Measurements from ENCODE around the gene MRPS9.

Gene MRPS9

DNA sequence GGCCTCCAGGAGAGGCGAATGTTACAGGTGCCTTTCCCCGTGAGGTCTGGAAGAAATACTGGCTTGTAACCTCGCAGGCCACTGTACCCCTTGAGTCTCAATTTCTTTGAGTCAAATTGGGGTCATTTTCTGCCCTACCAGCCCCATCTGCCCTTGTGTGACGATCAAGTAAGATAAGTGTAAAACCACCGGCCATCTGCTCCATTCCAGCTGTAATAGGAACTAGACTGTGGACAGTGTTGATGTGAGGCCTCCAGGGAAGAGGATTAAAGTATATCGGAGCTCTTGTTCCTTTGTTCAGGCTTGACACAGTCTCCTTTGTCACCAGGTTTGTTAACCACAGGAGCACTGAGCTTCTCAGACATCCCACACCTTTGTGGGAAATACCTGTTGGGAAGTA, 65.6 kb downstream of the MRPS9 start:
- Histone ChIP-seq H3K4me1 (ENCODE audit: insufficient read depth, low read length, severe bottlenecking) (no peaks in the 10 kb centered on the region), H3F3A (ENCODE audit: insufficient read depth, low read length) (no peaks in the 10 kb centered on the region), H3K79me2 (ENCODE audit: insufficient read depth, low read length) (no peaks in the 10 kb centered on the region), H3K27me3 (ENCODE audit: insufficient read depth, low read length) (no peaks in the 10 kb centered on the region), H4K20me1 (ENCODE audit: insufficient read depth, low read length) (no peaks in the 10 kb centered on the region), H3K36me3 (ENCODE audit: insufficient read depth, low read length) (peaks cover 26% of the 10 kb centered on the region; the same call in 1 of the 2 replicates), H3K27ac (ENCODE audit: low read depth, low read length, poor library complexity, severe bottlenecking) (no peak overlapping the region), H3K4me2 (ENCODE audit: low read length) (no peak overlapping the region), H3K9ac (ENCODE audit: low read length) (no peak overlapping the region), H3K9me3 (ENCODE audit: low read length) (no peaks in the 10 kb centered on the region), H3K9me2 (ENCODE audit: low read depth, low read length) (no peaks in the 10 kb centered on the region), H2AFZ (ENCODE audit: low read length) (no peak overlapping the region), H3K4me3 (ENCODE audit: low read depth, low read length, poor library complexity, severe bottlenecking) (no peak overlapping the region)
- TF ChIP-seq, protein P1, sequence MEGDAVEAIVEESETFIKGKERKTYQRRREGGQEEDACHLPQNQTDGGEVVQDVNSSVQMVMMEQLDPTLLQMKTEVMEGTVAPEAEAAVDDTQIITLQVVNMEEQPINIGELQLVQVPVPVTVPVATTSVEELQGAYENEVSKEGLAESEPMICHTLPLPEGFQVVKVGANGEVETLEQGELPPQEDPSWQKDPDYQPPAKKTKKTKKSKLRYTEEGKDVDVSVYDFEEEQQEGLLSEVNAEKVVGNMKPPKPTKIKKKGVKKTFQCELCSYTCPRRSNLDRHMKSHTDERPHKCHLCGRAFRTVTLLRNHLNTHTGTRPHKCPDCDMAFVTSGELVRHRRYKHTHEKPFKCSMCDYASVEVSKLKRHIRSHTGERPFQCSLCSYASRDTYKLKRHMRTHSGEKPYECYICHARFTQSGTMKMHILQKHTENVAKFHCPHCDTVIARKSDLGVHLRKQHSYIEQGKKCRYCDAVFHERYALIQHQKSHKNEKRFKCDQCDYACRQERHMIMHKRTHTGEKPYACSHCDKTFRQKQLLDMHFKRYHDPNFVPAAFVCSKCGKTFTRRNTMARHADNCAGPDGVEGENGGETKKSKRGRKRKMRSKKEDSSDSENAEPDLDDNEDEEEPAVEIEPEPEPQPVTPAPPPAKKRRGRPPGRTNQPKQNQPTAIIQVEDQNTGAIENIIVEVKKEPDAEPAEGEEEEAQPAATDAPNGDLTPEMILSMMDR (IDR thresholded peaks at IDR 0.05; ENCODE audit: low read length): no peak
- TF ChIP-seq EZH2 (IDR thresholded peaks at IDR 0.05; ENCODE audit: borderline replicate concordance, low read length): no peak

DNA sequence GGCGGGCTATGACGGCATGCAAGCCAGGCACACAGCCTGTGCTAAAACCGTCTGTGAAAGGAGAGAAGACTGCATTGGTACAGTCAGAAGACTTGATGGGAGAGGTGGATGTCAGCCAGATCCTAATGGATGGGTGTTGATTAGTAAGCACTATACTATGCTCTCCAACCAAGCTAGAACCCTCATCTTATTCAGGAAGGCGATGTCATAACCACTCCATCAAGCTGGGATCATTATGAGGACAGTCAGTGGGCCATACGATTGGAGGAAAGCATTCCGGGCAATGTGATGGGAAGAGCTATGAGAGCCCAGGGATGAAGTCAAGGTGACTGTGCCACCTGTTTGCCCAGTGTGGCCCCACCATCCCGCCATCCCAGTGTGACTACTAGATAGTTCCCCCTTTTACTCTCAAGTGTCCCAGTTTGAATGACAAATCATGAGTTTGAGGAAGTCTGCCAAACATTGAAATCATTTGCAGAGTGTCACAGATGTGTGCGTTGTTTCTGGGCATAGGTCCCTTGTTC, 66.4 kb downstream of the MRPS9 start:
- Histone ChIP-seq H2AFZ (ENCODE audit: low read length) (no peak overlapping the region), H3K27ac (ENCODE audit: low read depth, low read length, poor library complexity, severe bottlenecking) (no peak overlapping the region), H3F3A (ENCODE audit: insufficient read depth, low read length) (no peaks in the 10 kb centered on the region), H3K27me3 (ENCODE audit: insufficient read depth, low read length) (no peaks in the 10 kb centered on the region), H3K9me3 (ENCODE audit: low read length) (no peaks in the 10 kb centered on the region), H3K9ac (ENCODE audit: low read length) (no peak overlapping the region), H3K9me2 (ENCODE audit: low read depth, low read length) (no peaks in the 10 kb centered on the region), H3K4me1 (ENCODE audit: insufficient read depth, low read length, severe bottlenecking) (no peaks in the 10 kb centered on the region), H4K20me1 (ENCODE audit: insufficient read depth, low read length) (no peaks in the 10 kb centered on the region), H3K36me3 (ENCODE audit: insufficient read depth, low read length) (peaks cover 20% of the 10 kb centered on the region; the same call in 1 of the 2 replicates), H3K79me2 (ENCODE audit: insufficient read depth, low read length) (no peaks in the 10 kb centered on the region), H3K4me2 (ENCODE audit: low read length) (no peak overlapping the region), H3K4me3 (ENCODE audit: low read depth, low read length, poor library complexity, severe bottlenecking) (no peak overlapping the region)
- TF ChIP-seq, protein P1 (IDR thresholded peaks at IDR 0.05; ENCODE audit: low read length): no peak
- no peak for TF ChIP-seq EZH2 (IDR thresholded peaks at IDR 0.05; ENCODE audit: borderline replicate concordance, low read length)

DNA sequence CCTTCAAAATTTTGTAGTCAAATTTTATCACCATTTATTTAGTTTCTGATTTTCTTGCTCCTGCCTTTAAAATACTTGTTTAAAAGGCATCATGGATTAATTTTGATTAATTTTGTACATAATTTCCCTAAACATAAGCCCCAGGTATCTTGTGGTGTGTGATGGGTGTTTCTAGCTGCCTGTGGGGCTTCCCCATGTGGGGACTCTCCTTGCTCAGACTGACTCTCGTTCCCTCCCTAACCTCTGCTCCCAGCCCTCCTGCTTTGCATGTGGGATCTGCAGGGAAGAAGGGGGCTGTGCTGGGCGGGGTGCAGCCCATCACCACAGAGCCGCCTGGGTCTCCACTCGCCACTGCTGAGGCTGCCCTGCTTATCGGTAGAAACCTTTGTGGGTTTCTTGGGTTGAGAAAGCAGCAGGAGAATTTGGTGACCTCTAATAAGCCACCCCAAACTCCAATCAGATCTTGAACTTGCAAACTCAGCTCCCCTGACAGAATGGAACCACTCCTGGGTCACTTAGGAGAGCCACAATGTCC, 72.5 kb downstream of the MRPS9 start:
- H3K27ac ChIP-seq (ENCODE audit: low read depth, low read length, poor library complexity, severe bottlenecking): no peak overlapping the region
- H3K9ac ChIP-seq (ENCODE audit: low read length): no peak overlapping the region
- H2AFZ ChIP-seq (ENCODE audit: low read length): no peak overlapping the region
- H3K27me3 ChIP-seq (ENCODE audit: insufficient read depth, low read length): no peaks in the 10 kb centered on the region
- no peak for TF ChIP-seq EZH2 (IDR thresholded peaks at IDR 0.05; ENCODE audit: borderline replicate concordance, low read length)
- TF ChIP-seq, protein P1 (IDR thresholded peaks at IDR 0.05; ENCODE audit: low read length): no peak
- no peaks in the 10 kb centered on the region for H3K9me3 ChIP-seq (ENCODE audit: low read length)
- H3F3A ChIP-seq (ENCODE audit: insufficient read depth, low read length): no peaks in the 10 kb centered on the region
- no peaks in the 10 kb centered on the region for H3K79me2 ChIP-seq (ENCODE audit: insufficient read depth, low read length)
- H3K4me2 ChIP-seq (ENCODE audit: low read length): no peak overlapping the region
- H3K36me3 ChIP-seq (ENCODE audit: insufficient read depth, low read length): no peaks in the 10 kb centered on the region
- H4K20me1 ChIP-seq (ENCODE audit: insufficient read depth, low read length): no peaks in the 10 kb centered on the region
- H3K4me1 ChIP-seq (ENCODE audit: insufficient read depth, low read length, severe bottlenecking): no peaks in the 10 kb centered on the region
- H3K4me3 ChIP-seq (ENCODE audit: low read depth, low read length, poor library complexity, severe bottlenecking): no peak overlapping the region
- no peaks in the 10 kb centered on the region for H3K9me2 ChIP-seq (ENCODE audit: low read depth, low read length)

All from OCI-LY1 (cell line).